Activated CD4-positive, alpha-beta T cell treated with anti-CD3 and anti-CD28 coated beads for 4 hours (primary cell): Measurements from ENCODE around the gene STK4.
"Not testable (repeated sequence)": the region's sequence is repeated elsewhere in the genome, so short reads cannot be mapped to it uniquely, and the experiment has no call there.

Experiments used
- DNase-seq, 2 donors: peaks; one replicate each; pipeline ENCODE4 v3.0.0-alpha.2; 2020

Gene STK4

GRCh38 chr20:44990425-44990824 lies 24.1 kb downstream of the STK4 start:
- peak; percentile 16 to 39 for DNase-seq

- no peak for DNase-seq
These were observed 24.6 kb downstream of the STK4 start for GRCh38 chr20:44990957-44991356.

- no peak for DNase-seq
These were observed 27.0 kb downstream of the STK4 start for GRCh38 chr20:44993343-44993742.

DNA sequence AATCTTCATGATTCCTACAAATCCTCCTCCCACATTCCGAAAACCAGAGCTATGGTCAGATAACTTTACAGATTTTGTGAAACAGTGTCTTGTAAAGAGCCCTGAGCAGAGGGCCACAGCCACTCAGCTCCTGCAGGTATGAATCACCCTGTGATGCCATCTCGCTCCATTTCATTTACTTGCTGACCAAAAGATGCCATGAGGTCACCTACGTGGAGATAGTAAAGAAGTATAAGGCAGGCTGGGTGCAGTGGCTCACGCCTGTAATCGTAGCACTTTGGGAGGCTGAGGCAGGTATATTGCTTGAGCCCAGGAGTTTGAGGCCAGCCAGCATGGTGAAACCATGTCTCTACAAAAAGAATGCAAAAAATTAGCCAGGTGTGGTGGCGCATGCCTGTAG lies 30.9 kb downstream of the STK4 start:
- no peak for DNase-seq

DNA sequence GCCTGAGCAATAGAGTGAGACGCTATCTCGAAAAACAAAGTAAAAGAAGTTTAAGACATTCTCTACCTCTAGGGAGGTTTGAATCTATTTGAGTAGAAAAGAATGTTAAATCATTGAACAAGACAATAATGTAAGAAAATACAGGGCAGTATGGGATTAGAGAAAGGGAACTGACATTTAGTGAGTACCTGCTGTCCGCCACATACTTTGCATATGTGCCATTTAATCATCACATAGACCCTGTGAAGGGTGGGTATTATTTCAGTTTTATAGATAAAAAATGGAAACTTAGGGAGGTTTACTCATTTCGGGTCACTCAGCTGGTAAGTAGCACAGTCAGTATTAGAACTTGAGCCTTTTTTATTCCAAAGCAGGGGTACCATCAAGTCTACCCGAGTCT lies 31.4 kb downstream of the STK4 start:
- DNase-seq = no peak

DNA sequence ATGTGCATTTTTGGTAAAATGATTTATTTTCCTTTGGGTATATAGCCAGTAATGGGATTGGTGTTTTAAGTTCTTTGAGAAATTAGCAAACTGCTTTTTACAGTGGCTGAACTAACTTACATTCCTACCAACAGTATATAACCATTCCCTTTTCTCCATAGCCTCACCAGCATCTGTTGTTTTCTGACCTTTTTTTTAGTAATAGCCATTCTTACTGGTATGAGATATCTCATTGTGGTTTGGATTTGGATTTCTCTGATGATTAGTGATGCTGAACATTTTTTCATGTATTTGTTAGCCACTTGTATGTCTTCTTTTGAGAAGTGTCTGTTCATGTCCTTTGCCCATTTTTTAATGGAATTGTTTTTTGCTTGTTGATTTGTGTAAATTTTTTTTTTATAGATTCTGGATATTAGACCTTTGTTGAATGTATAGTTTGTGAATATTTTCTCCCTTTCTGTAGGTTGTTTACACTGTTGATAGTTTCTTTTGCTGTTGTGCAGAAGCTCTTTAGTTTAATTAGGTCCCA lies 42.3 kb downstream of the STK4 start:
- no peak for DNase-seq

- DNase-seq = no peak
These were observed 44.1 kb downstream of the STK4 start for GRCh38 chr20:45010399-45010828.

DNA sequence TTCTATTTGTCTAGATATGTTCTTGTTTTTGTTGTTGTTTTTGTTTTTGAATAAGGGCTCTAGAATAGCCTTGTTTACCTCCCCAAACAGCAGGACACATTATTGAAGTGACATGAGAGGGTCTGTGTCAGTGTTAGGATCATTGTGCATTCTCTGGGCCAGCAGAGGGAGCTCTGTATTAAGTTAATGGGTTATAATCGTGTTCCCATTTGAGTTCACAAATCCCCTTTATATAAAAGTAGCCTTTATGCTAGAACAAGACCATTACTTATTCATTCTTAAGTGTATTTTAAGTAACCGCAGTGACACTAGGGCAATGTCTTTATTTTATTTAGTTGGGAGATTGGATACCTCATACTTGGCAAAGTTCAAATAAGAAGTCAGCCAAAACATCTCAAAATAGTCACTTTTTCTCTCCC lies 44.8 kb downstream of the STK4 start:
- peak; percentile 51 to 65 for DNase-seq

- no peak for DNase-seq
These were observed 46.5 kb downstream of the STK4 start for GRCh38 chr20:45012682-45013302.

- DNase-seq = not testable (repeated sequence)
These were observed 47.8 kb downstream of the STK4 start for GRCh38 chr20:45014131-45014530.

GRCh38 chr20:45014671-45015415 lies 48.5 kb downstream of the STK4 start:
- DNase-seq = no peak

GRCh38 chr20:45016089-45016671 lies 49.9 kb downstream of the STK4 start:
- DNase-seq = no peak

DNA sequence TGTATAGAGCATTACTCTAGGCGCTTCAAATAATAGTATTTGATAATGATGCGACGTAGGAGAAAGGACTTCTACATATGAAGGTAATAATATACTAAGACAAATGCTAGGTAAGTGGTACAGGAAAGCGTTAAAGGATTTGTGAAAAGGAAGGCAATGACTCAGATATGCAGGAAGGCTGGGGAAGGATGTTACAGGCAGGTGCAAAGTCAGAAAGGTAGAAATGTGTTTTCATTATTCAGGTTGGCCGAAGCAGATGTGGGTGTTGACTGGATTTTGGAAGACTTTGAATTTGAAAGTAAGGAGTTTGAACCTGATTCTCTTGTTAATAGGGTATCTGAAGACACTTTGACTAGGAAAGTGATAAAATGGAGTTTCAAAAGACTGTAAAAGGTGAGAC lies 51.0 kb downstream of the STK4 start:
- no peak for DNase-seq

DNA sequence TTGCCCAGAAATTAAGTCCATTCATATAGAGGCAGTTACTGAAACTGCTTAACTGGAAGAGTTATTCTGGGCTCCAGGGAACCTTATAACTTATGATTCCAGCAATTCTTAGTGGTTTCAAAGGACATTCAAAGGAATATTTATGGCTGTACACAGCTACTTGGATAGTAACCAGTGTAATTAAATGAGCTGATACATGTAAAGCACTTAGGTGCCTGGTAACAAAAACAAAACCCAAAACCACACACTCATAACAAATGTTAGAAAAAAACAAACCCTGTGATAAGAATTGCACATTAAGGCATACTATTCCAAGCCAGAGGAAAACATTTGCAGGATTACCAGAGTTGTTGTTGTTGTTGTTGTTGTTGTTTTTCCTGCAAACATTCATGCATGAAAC lies 51.5 kb downstream of the STK4 start:
- no peak for DNase-seq

DNA sequence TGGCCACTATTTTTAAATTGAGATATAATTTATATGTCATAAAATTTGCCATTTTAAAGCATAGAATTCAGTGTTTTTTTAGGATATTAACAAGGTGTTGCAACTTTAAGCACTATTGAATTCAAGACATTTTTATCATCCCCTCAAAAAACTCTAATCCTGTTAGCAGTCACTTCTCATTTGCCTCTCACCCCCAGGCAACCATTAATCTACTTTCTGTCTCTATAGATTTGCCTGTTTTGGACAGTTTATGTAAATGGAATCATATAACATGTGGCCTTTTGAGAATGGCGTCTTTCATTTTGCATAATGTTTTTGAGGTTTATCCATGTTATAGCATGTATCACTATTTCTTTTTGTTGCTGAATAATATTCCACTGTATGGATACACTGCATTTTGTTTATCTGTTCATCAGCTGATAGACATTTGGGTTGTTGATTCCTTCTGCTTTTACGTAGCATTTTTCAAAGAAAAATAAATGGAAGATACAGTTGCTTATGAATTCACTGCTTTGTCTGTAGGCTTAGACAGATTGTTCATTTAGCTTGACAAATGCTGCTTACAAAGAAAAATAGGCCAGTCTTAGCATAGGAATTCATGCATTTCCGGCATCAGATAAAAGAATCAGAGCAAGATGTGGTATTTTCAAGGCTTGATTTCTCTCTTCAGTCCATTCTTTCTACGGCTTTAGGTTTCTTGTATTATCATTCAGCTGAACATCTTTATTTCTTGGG lies 52.9 kb downstream of the STK4 start:
- no peak for DNase-seq

DNA sequence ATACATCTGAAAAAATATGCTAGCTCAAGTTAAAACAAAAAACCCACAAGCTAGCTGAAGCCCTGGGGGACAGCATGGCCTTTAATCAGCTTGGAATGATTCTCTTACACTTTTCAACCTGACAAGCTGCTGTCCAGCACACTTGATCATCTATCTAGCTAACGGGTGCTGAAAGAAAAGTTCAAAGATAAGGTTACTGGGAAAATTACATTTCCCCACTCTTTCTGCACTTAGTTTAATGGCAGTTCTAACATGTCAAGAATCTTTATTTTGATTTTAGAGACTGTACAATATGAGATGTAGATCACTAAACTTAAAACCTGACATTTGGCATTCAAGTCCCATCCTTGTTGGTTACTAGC lies 53.4 kb downstream of the STK4 start:
- DNase-seq = no peak

DNA sequence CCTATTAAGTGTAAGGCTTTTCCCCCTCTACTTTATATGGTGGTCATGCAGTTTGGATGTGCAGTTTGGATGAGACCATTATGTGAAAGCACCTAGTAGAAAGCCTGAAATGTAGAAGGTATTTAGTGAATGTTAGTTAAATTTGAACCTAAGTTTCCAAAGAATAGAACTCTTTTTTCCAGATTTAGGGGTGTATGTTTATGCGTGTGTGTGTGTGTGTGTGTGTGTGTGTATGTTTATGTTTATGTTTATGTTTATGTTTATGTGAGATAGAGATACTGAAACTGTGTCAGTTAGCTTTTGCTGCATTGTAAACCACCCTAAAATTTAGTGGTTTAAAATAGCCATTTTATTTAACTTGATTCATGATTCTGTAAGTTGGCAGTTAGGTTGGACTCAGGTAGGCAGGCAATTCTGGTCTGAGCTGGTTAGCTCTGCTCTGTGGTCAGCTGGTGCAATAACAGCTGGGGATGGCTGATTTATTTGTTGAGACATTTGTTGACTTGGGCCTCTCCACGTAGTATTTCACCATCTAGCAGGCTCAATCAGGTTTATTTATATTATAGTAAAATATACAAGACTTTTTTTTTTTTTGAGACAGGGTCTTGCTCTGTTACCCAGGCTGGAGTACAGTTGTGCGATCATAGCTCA lies 54.0 kb downstream of the STK4 start:
- DNase-seq = no peak

DNA sequence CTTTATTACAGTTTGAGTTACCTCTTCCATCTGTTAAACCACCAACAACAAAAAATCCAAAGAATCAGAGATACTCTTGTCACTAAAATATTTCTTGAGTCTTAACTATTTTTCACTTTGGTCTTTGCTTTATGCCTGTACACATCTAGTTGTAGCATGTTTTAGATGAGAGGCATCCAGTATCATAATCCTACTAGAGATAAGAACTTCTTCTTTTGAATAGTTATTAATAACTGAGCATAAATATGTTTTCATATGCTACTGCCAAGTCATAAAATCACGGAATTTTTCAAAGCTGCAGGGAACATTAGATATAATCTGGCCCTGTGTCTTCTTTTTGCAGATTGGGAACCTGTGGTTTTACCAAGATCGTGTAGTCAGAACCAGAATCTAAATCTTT lies 55.3 kb downstream of the STK4 start:
- DNase-seq = no peak

GRCh38 chr20:45023140-45023539 lies 56.8 kb downstream of the STK4 start:
- DNase-seq = not testable (repeated sequence)

DNA sequence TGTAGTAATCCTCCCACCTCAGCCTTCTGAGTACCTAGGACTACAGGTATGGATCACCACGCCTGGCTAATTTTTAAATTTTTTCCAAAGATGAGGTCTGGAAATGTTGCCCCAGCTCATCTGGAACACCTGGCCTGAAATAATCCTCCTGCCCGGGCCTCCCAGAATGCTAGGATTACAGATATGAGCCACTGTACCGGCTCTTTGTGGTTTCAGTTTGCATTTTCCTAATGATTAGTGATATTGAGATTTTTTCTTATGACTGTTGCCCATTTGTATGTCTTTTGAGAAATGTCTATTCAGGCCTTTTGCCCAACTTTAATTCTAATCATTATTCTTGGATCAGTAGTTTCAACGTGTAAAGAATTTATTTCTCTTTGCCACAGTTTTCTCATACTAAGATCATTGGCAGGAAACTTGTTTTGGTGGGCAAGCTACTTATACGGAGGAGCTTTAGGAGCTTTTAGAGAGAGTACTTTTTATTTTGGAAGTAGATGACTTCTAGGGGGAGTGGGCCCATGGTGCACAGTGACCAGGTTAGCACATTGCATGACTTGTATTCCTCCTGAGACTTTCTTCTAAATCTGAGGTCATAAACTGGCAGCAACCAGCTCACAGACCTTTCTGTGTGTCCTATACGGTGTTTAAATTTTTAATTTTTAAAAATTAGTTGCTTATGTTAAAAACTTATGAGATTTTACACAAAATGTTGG lies 62.3 kb downstream of the STK4 start:
- no peak for DNase-seq

DNA sequence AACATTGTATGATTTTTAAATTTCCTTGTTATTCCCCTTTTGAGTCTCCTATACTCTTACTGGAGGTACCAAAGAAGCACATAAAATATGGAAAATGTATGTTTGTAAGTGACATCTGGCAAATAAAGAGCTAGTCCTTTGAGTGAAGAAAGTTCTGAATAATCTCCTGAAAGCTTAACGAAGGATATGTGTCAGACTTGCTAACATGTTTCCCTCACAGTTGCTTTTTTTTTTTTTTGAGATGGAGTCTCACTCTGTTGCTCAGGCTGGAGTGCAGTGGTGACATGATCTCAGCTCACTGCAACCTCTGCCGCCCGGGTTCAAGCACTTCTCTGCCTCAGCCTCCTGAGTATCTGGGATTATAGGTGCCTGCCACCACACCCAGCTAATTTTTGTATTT lies 63.6 kb downstream of the STK4 start:
- DNase-seq = no peak

- no peak for DNase-seq
These were observed 66.0 kb downstream of the STK4 start for GRCh38 chr20:45032276-45032675.
